LNCAP (cell line): ENCODE data around the gene AXIN1.

Experiments used
- CTCF ChIP-seq: fragments of 450-650 bp; IDR thresholded peaks from 2 replicates; pipeline ENCODE4 v1.5.1; 2017; ENCODE audit warnings: mild to moderate bottlenecking

The AXIN1 gene

GRCh38 chr16:354971-355461 lies 2.5 kb upstream of the AXIN1 start:
- no peak for TF ChIP-seq CTCF

- TF ChIP-seq CTCF, result no peak
Measured at GRCh38 chr16:354291-354881, 1.9 kb upstream of the AXIN1 start.

- no peak for TF ChIP-seq CTCF
Measured at GRCh38 chr16:353404-354290, 1.1 kb upstream of the AXIN1 start.

GRCh38 chr16:351804-352520 lies 561 bp downstream of the AXIN1 start:
- TF ChIP-seq CTCF, result no peak

GRCh38 chr16:350203-350602 lies 2.3 kb downstream of the AXIN1 start:
- no peak for TF ChIP-seq CTCF

GRCh38 chr16:349211-349610 lies 3.3 kb downstream of the AXIN1 start:
- TF ChIP-seq CTCF, result no peak

GRCh38 chr16:347203-347602 lies 5.3 kb downstream of the AXIN1 start:
- no peak for TF ChIP-seq CTCF
